Gastroesophageal sphincter (tissue), 3 donors: ENCODE results near the gene PDE4C.

ENCODE experiments used
- EP300 ChIP-seq: sonication (generic); formaldehyde crosslinking; IDR thresholded peaks from one replicate; pipeline ENCODE4 v1.6.1; 2017; ENCODE audit warnings: antibody characterized with exemption, mild to moderate bottlenecking
- POLR2A ChIP-seq, 2 donors: fragments of 450-650 bp; IDR thresholded peaks; one replicate each; pipeline ENCODE4 v1.6.1; 2017; ENCODE audit warnings: antibody characterized with exemption in 2 of 2, mild to moderate bottlenecking in 2 of 2, moderate library complexity in 1 of 2
- POLR2AphosphoS5 ChIP-seq: sonication (generic); formaldehyde crosslinking; IDR thresholded peaks from one replicate; pipeline ENCODE4 v1.6.1; 2017; ENCODE audit warnings: antibody characterized with exemption
- TF ChIP-seq, protein P1 (sequence below), 4 experiments: fragments of 200-600 bp in 2 of 4; fragments of 450-650 bp in 2 of 4; sonication (generic) in 1 of 4; IDR thresholded peaks; one replicate each; pipeline ENCODE4 v1.5.1; 2017 to 2019; ENCODE audit warnings: antibody characterized with exemption in 4 of 4, mild to moderate bottlenecking in 2 of 4, moderate library complexity in 2 of 4

DNA sequence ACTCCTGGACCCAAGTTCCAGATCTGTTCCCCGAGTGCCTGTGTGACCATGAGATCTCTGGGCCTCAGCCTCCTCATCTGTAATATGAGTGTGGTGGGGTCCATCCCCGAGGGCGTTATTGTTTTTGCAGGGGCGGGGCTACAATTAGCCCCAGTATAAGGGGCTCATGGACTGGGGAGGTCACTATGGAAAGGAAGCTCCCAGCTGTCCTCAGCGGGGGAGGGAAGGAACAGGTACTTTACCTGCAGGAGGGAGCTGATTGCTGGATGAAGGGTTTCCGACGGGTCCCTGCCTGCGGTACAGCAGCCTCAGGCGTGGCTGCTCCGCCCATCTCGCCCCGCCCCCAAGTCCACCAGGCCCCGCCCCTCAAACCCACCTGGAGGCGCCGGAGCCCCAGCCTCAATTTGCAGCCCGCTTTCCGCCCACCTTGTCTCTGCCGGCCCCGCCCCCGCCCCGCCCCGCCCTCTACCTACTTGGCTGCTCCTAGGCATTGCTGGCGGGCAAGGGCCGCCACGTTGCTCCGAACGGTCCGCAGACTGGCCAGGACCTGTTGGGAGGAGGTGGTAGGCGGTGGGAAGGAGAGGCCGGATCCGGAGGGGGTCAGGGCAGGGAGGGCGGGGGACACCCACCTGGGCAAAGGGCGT, 5.5 kb downstream of the PDE4C start:
- no peak for TF ChIP-seq POLR2A (IDR thresholded peaks at IDR 0.05)
- TF ChIP-seq, protein P1, sequence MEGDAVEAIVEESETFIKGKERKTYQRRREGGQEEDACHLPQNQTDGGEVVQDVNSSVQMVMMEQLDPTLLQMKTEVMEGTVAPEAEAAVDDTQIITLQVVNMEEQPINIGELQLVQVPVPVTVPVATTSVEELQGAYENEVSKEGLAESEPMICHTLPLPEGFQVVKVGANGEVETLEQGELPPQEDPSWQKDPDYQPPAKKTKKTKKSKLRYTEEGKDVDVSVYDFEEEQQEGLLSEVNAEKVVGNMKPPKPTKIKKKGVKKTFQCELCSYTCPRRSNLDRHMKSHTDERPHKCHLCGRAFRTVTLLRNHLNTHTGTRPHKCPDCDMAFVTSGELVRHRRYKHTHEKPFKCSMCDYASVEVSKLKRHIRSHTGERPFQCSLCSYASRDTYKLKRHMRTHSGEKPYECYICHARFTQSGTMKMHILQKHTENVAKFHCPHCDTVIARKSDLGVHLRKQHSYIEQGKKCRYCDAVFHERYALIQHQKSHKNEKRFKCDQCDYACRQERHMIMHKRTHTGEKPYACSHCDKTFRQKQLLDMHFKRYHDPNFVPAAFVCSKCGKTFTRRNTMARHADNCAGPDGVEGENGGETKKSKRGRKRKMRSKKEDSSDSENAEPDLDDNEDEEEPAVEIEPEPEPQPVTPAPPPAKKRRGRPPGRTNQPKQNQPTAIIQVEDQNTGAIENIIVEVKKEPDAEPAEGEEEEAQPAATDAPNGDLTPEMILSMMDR (IDR thresholded peaks at IDR 0.05), result no peak
- no peak for TF ChIP-seq EP300
- TF ChIP-seq POLR2AphosphoS5, result no peak
